Hepatocyte (in vitro differentiated cells): Measurements from ENCODE around the gene MAP2K3. TPM values are rescaled to one million over a fixed set of nuclear protein-coding genes. Genes with fewer than 3 reads are reported as not detected.

Experiments used
- DNase-seq: peaks from one replicate; pipeline ENCODE4 v3.0.0-alpha.2; 2016; ENCODE audit warnings: low spot score
- H2AFZ ChIP-seq: fragments of 200-600 bp; sonication (generic); 2 replicates; pipeline ENCODE4 v1.6.0; 2016; ENCODE audit warnings: antibody characterized with exemption, mild to moderate bottlenecking
- H3K27ac ChIP-seq: fragments of 200-600 bp; sonication (generic); 2 replicates; pipeline ENCODE4 v1.5.1; 2016; ENCODE audit warnings: mild to moderate bottlenecking
- H3K27me3 ChIP-seq: fragments of 200-600 bp; sonication (generic); 2 replicates; pipeline ENCODE4 v1.6.1; 2016
- H3K36me3 ChIP-seq: fragments of 200-600 bp; sonication (generic); replicated peaks from 2 replicates; pipeline ENCODE4 v1.5.1; 2016; ENCODE audit warnings: low read depth; ENCODE audit not compliant: insufficient read depth
- H3K4me1 ChIP-seq: fragments of 200-600 bp; sonication (generic); 2 replicates; pipeline ENCODE4 v1.5.1; 2016; ENCODE audit warnings: mild to moderate bottlenecking, moderate library complexity; ENCODE audit not compliant: insufficient read depth
- H3K4me2 ChIP-seq: fragments of 200-600 bp; sonication (generic); 2 replicates; pipeline ENCODE4 v1.6.0; 2016
- H3K4me3 ChIP-seq: fragments of 200-600 bp; sonication (generic); 2 replicates; pipeline ENCODE4 v1.5.1; 2016; ENCODE audit warnings: mild to moderate bottlenecking
- H3K79me2 ChIP-seq: fragments of 200-600 bp; sonication (generic); 2 replicates; pipeline ENCODE4 v1.6.0; 2017; ENCODE audit warnings: mild to moderate bottlenecking
- H3K9me2 ChIP-seq: fragments of 200-600 bp; sonication (generic); replicated peaks from 2 replicates; pipeline ENCODE4 v1.6.0; 2017; ENCODE audit warnings: mild to moderate bottlenecking; ENCODE audit not compliant: insufficient read depth
- H3K9me3 ChIP-seq: fragments of 200-600 bp; sonication (generic); 2 replicates; pipeline ENCODE4 v1.5.1; 2016; ENCODE audit warnings: low read depth, mild to moderate bottlenecking
- H4K20me1 ChIP-seq: fragments of 200-600 bp; sonication (generic); 2 replicates; pipeline ENCODE4 v1.6.0; 2016; ENCODE audit warnings: mild to moderate bottlenecking; ENCODE audit not compliant: insufficient read depth, poor library complexity, severe bottlenecking
- CTCF ChIP-seq: fragments of 200-600 bp; sonication (generic); IDR thresholded peaks from 2 replicates; pipeline ENCODE4 v1.5.1; 2016; ENCODE audit warnings: antibody characterized with exemption, mild to moderate bottlenecking; ENCODE audit not compliant: poor library complexity
- EZH2 ChIP-seq: fragments of 200-600 bp; sonication (generic); IDR thresholded peaks from 2 replicates; pipeline ENCODE4 v1.6.1; 2016; ENCODE audit warnings: antibody characterized with exemption, mild to moderate bottlenecking, borderline replicate concordance
- EZH2phosphoT487 ChIP-seq: fragments of 200-600 bp; sonication (generic); IDR thresholded peaks from one replicate; pipeline ENCODE4 v1.6.1; 2018; ENCODE audit warnings: antibody characterized with exemption, mild to moderate bottlenecking, low read depth, moderate library complexity; ENCODE audit not compliant: unreplicated experiment, severe bottlenecking
- WGBS: methylation state at CpG from one replicate; pipeline ENCODE4 v1.1.6; 2016; ENCODE audit warnings: low lambda C conversion rate; ENCODE audit errors: missing lambda C conversion rate; 5-methylcytosine and 5-hydroxymethylcytosine counted together
- polyA plus RNA-seq: library from polyadenylated mRNA; unstranded; fragments of >200 nt; fragmentation: Nextera tagmentation; extraction: Ambion mirVana; gene quantifications from 2 replicates; pipeline ENCODE4 v1.2.1, GENCODE V29; 2016
- total RNA-seq: library from RNA; depleted of rRNA; stranded (reverse); fragments of >200 nt; gene quantifications from 2 replicates; pipeline ENCODE4 v1.2.3, GENCODE V29; 2014

MAP2K3 gene
- total and polyA plus RNA-seq, 2 experiments from 2014 or later, result 21.8 to 62.4 TPM

- no peaks in the 10 kb centered on the region for H3K36me3 ChIP-seq
- peaks cover 13% of the 10 kb centered on the region for H4K20me1 ChIP-seq
- no peaks in the 10 kb centered on the region for H3K9me2 ChIP-seq
- H3K27ac ChIP-seq, result no peak overlapping the region
- H2AFZ ChIP-seq, result peak overlapping the region; percentile 48
- WGBS, result 20% methylated on average over 41 of the region's 49 CpGs
- H3K4me3 ChIP-seq, result peak overlapping the region; percentile 40
- H3K4me1 ChIP-seq, result peaks cover 20% of the 10 kb centered on the region
- H3K79me2 ChIP-seq, result peaks cover 36% of the 10 kb centered on the region
- peak; percentile 54 for DNase-seq
- peak overlapping the region; percentile 86 for H3K4me2 ChIP-seq
- TF ChIP-seq CTCF, result no peak
- TF ChIP-seq EZH2phosphoT487, result no peak
- no peak for TF ChIP-seq EZH2
- H3K27me3 ChIP-seq, result no peaks in the 10 kb centered on the region
- no peaks in the 10 kb centered on the region for H3K9me3 ChIP-seq
Observed at GRCh38 chr17:21283482-21284318, 811 bp upstream of the MAP2K3 start.

GRCh38 chr17:21285164-21286065, 904 bp downstream of the MAP2K3 start:
- no peaks in the 10 kb centered on the region for H3K9me2 ChIP-seq
- 18% methylated on average over 16 of the region's 16 CpGs for WGBS

GRCh38 chr17:21286066-21286770, 1.7 kb downstream of the MAP2K3 start:
- Histone ChIP-seq H3K27ac (peak overlapping the region; percentile 93), H3K9me3 (no peaks in the 10 kb centered on the region), H3K4me1 (peaks cover 22% of the 10 kb centered on the region), H3K4me3 (peak overlapping the region; percentile 71), H3K27me3 (no peaks in the 10 kb centered on the region), H3K9me2 (no peaks in the 10 kb centered on the region), H2AFZ (no peak overlapping the region), H4K20me1 (peaks cover 18% of the 10 kb centered on the region), H3K79me2 (peaks cover 61% of the 10 kb centered on the region), H3K4me2 (peak overlapping the region; percentile 92), H3K36me3 (no peaks in the 10 kb centered on the region)
- DNase-seq, result peak; percentile 94
- no peak for TF ChIP-seq EZH2phosphoT487
- no peak for TF ChIP-seq EZH2
- TF ChIP-seq CTCF, result no peak
- WGBS, result 24% methylated on average over 16 of the region's 16 CpGs

More at GRCh38 chr17:21285164-21286065, 904 bp downstream of the MAP2K3 start:
- peaks cover 53% of the 10 kb centered on the region for H3K79me2 ChIP-seq
- peak; percentile 49 for DNase-seq
- H3K4me1 ChIP-seq, result peaks cover 22% of the 10 kb centered on the region
- H3K9me3 ChIP-seq, result no peaks in the 10 kb centered on the region
- H3K36me3 ChIP-seq, result no peaks in the 10 kb centered on the region
- peak overlapping the region; percentile 71 for H3K4me3 ChIP-seq
- peak overlapping the region; percentile 93 for H3K27ac ChIP-seq
- TF ChIP-seq CTCF (no peak), EZH2 (no peak), EZH2phosphoT487 (no peak)
- peaks cover 18% of the 10 kb centered on the region for H4K20me1 ChIP-seq
- peak overlapping the region; percentile 92 for H3K4me2 ChIP-seq
- H2AFZ ChIP-seq, result no peak overlapping the region
- no peaks in the 10 kb centered on the region for H3K27me3 ChIP-seq
